ENCODE measurements around the gene KDM1A.
"Not testable (repeated sequence)": the region's sequence is repeated elsewhere in the genome, so short reads cannot be mapped to it uniquely, and the experiment has no call there.

The KDM1A gene

GRCh38 chr1:22976127-22976460, 43.2 kb upstream of the KDM1A start:
- DNase-seq (ENCODE audit: extremely low read depth, low read depth): no peak
- TF ChIP-seq CTCF (IDR thresholded peaks at IDR 0.05; ENCODE audit: low read depth, low read length, missing control alignments): no peak
- H3K4me3 ChIP-seq (replicated peaks; ENCODE audit: low read depth, low read length): no peak overlapping the region

GRCh38 chr1:22976461-22977243, 42.6 kb upstream of the KDM1A start:
- peak; percentile 60 for DNase-seq (ENCODE audit: extremely low read depth, low read depth)
- TF ChIP-seq CTCF (IDR thresholded peaks at IDR 0.05; ENCODE audit: low read depth, low read length, missing control alignments): peak; percentile 81
- H3K4me3 ChIP-seq (replicated peaks; ENCODE audit: low read depth, low read length): no peak overlapping the region

DNA sequence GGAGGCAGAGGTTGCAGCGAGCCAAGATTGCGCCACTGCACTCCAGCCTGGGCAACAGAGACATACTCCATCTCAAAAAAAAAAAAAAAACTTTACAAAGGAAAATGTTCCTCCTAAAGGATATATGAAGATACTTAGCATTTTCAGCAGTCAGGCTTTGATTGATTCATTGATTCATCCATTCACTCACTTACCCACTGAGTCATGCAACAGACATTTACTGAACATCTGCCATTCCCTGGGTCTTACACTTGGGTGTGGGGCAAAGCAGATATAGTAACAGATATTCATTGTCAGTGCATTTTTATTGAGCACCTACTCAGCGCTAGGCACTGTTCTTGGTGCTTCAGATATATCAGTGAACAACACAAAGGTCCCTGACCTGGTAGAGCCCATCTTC, 41.0 kb upstream of the KDM1A start:
- no peak for TF ChIP-seq CTCF (IDR thresholded peaks at IDR 0.05; ENCODE audit: low read depth, low read length, missing control alignments)
- peak; percentile 7 for DNase-seq (ENCODE audit: extremely low read depth, low read depth)
- H3K4me3 ChIP-seq (replicated peaks; ENCODE audit: low read depth, low read length): no peak overlapping the region

DNA sequence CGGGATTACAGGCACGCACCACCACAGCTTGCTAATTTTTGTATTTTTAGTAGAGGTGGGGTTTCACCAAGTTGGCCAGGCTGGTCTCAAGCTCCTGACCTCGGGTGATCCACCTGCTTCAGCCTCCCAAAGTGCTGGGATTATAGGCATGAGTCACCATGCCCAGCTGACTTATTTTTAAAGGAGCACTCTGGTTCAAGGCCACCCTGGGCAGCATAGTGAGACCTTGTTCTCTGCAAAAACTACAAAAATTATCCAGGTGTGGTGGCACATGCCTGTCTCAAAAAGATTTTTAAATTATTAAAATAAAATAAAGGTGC, 38.8 kb upstream of the KDM1A start:
- DNase-seq (ENCODE audit: extremely low read depth, low read depth); H3K4me3 ChIP-seq (replicated peaks; ENCODE audit: low read depth, low read length): not testable (repeated sequence)

GRCh38 chr1:22983944-22984343, 35.3 kb upstream of the KDM1A start:
- DNase-seq (ENCODE audit: extremely low read depth, low read depth): no peak
- no peak for TF ChIP-seq CTCF (IDR thresholded peaks at IDR 0.05; ENCODE audit: low read depth, low read length, missing control alignments)
- no peak overlapping the region for H3K4me3 ChIP-seq (replicated peaks; ENCODE audit: low read depth, low read length)

DNA sequence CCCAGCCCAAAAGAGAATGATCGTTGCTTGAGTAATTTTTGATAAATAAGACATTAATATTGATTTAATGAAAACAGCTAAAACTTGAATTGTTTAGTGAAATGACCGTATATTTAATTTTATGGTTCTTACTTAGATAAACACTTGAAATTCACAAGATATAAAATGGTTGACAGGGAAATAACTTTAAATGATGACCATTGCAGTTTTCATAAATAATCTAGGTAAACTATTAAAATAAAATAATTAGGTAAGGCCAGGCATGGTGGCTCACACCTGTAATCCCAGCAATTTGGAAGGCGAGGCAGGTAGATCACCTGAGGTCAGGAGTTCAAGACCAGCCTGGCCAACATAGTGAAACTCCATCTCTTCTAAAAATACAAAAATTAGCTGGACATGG, 26.9 kb upstream of the KDM1A start:
- not testable (repeated sequence) for DNase-seq (ENCODE audit: extremely low read depth, low read depth)

GRCh38 chr1:22993220-22993795, 26.0 kb upstream of the KDM1A start:
- not testable (repeated sequence) for H3K4me3 ChIP-seq (replicated peaks; ENCODE audit: low read depth, low read length); DNase-seq (ENCODE audit: extremely low read depth, low read depth)

More for the DNA sequence above, 26.9 kb upstream of the KDM1A start:
- H3K4me3 ChIP-seq (replicated peaks; ENCODE audit: low read depth, low read length): not testable (repeated sequence)

DNA sequence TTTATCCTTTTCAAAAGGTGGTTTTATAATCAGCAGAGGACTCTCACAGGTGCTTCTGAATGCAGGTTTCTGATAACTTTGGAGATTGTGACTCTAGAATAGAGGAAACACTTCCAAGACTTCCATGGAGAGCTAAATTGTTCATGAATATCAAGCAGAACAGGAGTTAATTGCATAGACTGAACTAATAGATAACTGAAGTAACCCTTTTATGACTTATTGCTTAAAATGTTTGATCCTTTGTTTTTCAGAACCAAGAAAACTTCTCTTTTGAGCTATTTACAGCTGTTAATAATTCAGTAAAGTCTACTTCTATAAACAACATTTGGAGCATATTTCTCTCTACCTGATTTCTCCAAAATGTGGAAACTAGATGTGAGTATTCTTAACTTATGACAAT, 23.5 kb upstream of the KDM1A start:
- no peak for DNase-seq (ENCODE audit: extremely low read depth, low read depth)
- TF ChIP-seq CTCF (IDR thresholded peaks at IDR 0.05; ENCODE audit: low read depth, low read length, missing control alignments): no peak
- H3K4me3 ChIP-seq (replicated peaks; ENCODE audit: low read depth, low read length): no peak overlapping the region

GRCh38 chr1:22997528-22997927, 21.7 kb upstream of the KDM1A start:
- DNase-seq (ENCODE audit: extremely low read depth, low read depth); H3K4me3 ChIP-seq (replicated peaks; ENCODE audit: low read depth, low read length): not testable (repeated sequence)

DNA sequence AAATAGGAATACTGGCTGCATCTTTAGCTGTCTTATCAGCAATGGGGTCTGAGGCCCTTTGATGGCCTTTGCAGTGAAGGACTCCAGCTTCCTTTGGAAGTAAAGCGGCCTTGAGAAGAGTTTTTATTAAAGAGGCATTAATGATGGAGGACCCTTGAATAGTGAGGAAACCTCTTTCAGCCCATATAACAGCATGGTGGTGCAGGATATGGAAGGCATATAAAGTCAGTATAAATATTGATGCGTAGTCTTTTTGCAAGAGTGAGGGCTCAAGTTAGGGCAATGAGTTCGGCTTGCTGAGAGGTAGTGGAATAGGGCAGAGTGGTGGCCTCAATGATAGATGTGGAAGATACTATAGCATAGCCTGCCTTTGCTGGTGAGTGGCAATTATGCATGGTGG, 19.1 kb upstream of the KDM1A start:
- not testable (repeated sequence) for DNase-seq (ENCODE audit: extremely low read depth, low read depth); H3K4me3 ChIP-seq (replicated peaks; ENCODE audit: low read depth, low read length)

DNA sequence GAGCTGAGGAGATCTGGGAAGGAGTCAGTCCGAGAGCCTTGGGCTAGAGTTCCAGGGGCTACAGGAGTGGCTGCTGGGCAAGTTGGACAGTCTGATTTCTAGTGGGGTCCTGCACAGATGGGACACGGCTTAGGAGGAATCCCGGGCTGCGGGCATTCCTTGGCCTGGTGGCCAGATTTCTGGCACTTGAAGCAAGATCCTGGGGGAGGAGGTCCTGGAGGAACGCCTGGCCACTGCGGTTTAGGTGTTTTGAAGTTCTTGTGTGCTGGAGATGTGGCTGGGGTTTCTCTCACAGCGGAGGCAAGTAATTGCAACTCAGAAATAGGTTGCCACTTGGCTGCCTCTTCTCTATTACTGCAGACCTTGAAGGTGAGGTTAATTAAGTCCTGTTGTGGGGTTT, 17.1 kb upstream of the KDM1A start:
- not testable (repeated sequence) for DNase-seq (ENCODE audit: extremely low read depth, low read depth); H3K4me3 ChIP-seq (replicated peaks; ENCODE audit: low read depth, low read length)

Measured in HFF-Myc (cell line).